NCI-H82 treated with DMSO at 0.1 percent for 48 hours (cell line): ENCODE data around the gene RASGRF1.

ENCODE experiments used
- DNase-seq: peaks from one replicate; lab custom pipeline; 2025; ENCODE audit not compliant: unreplicated experiment; lab: John Stamatoyannopoulos, UW

The RASGRF1 gene

GRCh38 chr15:79094611-79095021 is 4.0 kb upstream of the RASGRF1 start:
- DNase-seq = no peak

GRCh38 chr15:79093352-79093935 is 2.9 kb upstream of the RASGRF1 start:
- DNase-seq = no peak

GRCh38 chr15:79092382-79092781 is 1.8 kb upstream of the RASGRF1 start:
- no peak for DNase-seq

- DNase-seq = no peak
These were observed 756 bp upstream of the RASGRF1 start for GRCh38 chr15:79091204-79091867.

GRCh38 chr15:79089890-79090486 is 592 bp downstream of the RASGRF1 start:
- no peak for DNase-seq

GRCh38 chr15:79089331-79089889 is 1.2 kb downstream of the RASGRF1 start:
- no peak for DNase-seq

- no peak for DNase-seq
These were observed 2.0 kb downstream of the RASGRF1 start for GRCh38 chr15:79088426-79089205.

- DNase-seq = no peak
These were observed 3.8 kb downstream of the RASGRF1 start for GRCh38 chr15:79086814-79087213.

GRCh38 chr15:79084308-79084968 is 6.1 kb downstream of the RASGRF1 start:
- DNase-seq = no peak

GRCh38 chr15:79083154-79083553 is 7.4 kb downstream of the RASGRF1 start:
- no peak for DNase-seq

- DNase-seq = no peak
These were observed 8.1 kb downstream of the RASGRF1 start for GRCh38 chr15:79082363-79083070.

- no peak for DNase-seq
These were observed 11.7 kb downstream of the RASGRF1 start for GRCh38 chr15:79078763-79079410.

GRCh38 chr15:79078003-79078402 is 12.6 kb downstream of the RASGRF1 start:
- DNase-seq = no peak

- DNase-seq = no peak
These were observed 13.9 kb downstream of the RASGRF1 start for GRCh38 chr15:79076661-79077060.

- DNase-seq = no peak
These were observed 15.3 kb downstream of the RASGRF1 start for GRCh38 chr15:79075256-79075655.

GRCh38 chr15:79073336-79073735 is 17.2 kb downstream of the RASGRF1 start:
- DNase-seq = no peak

GRCh38 chr15:79071901-79072300 is 18.7 kb downstream of the RASGRF1 start:
- no peak for DNase-seq

- no peak for DNase-seq
These were observed 21.8 kb downstream of the RASGRF1 start for GRCh38 chr15:79068790-79069189.

GRCh38 chr15:79067969-79068368 is 22.6 kb downstream of the RASGRF1 start:
- DNase-seq = no peak
